CD14-positive monocyte (primary cell): ENCODE results near the gene ADSS1. TPM values are rescaled to one million over a fixed set of nuclear protein-coding genes. Genes with fewer than 3 reads are reported as not detected.

Experiments
- DNase-seq, 3 donors: peaks; one replicate each; pipeline ENCODE4 v3.0.0-alpha.2; 2011 to 2022
- H2AFZ ChIP-seq: 2 replicates; pipeline ENCODE4 v1.6.0; 2012; ENCODE audit warnings: mild to moderate bottlenecking, low read depth, low read length, inconsistent platforms; ENCODE audit not compliant: insufficient read depth, poor library complexity, severe bottlenecking
- H3K27ac ChIP-seq, 2 donors: 1 replicate in 1 of 2; 2 replicates in 1 of 2; pipeline ENCODE4 v1.5.1; 2012 to 2013; ENCODE audit warnings: low read length in 2 of 2, control low read depth in 1 of 2, inconsistent platforms in 1 of 2, low read depth in 1 of 2, mild to moderate bottlenecking in 1 of 2
- H3K27me3 ChIP-seq, 2 donors: one replicate each; pipeline versions ENCODE4 v1.6.0 to v1.6.1; 2011 to 2013; ENCODE audit warnings: low read length in 2 of 2; ENCODE audit not compliant: control insufficient read depth in 2 of 2, insufficient read depth in 2 of 2
- H3K36me3 ChIP-seq, 2 donors: replicated peaks in 1 of 2; 1 replicate in 1 of 2; 2 replicates in 1 of 2; pipeline versions ENCODE4 v1.5.1 to v1.6.1; 2012 to 2013; ENCODE audit warnings: low read length in 2 of 2, control low read depth in 1 of 2, inconsistent platforms in 1 of 2, mild to moderate bottlenecking in 1 of 2; ENCODE audit not compliant: insufficient read depth in 2 of 2, control insufficient read depth in 1 of 2
- H3K4me1 ChIP-seq, 2 donors: 1 replicate in 1 of 2; 2 replicates in 1 of 2; pipeline versions ENCODE4 v1.5.1 to v1.6.1; 2012 to 2013; ENCODE audit warnings: low read length in 2 of 2, control low read depth in 1 of 2, inconsistent platforms in 1 of 2, mild to moderate bottlenecking in 1 of 2, moderate library complexity in 1 of 2; ENCODE audit not compliant: insufficient read depth in 2 of 2, control insufficient read depth in 1 of 2
- H3K4me2 ChIP-seq: replicated peaks from 2 replicates; pipeline ENCODE3; 2012; ENCODE audit warnings: low read length, moderate library complexity, mild to moderate bottlenecking; ENCODE audit not compliant: poor library complexity, severe bottlenecking; ENCODE audit errors: extremely low read depth
- H3K4me3 ChIP-seq, 3 experiments: fragments of 200-600 bp in 1 of 3; sonication (generic) in 1 of 3; replicated peaks in 1 of 3; 1 replicate in 2 of 3; 2 replicates in 1 of 3; pipeline ENCODE4 v1.5.1; 2011 to 2013; ENCODE audit warnings: low read length in 3 of 3, mild to moderate bottlenecking in 3 of 3, control low read depth in 2 of 3, low read depth in 2 of 3, inconsistent platforms in 1 of 3, moderate library complexity in 1 of 3
- H3K79me2 ChIP-seq: 2 replicates; pipeline ENCODE4 v1.6.0; 2012; ENCODE audit warnings: mild to moderate bottlenecking, control low read depth, inconsistent platforms, low read length, moderate library complexity; ENCODE audit not compliant: insufficient read depth
- H3K9ac ChIP-seq: 2 replicates; pipeline ENCODE4 v1.6.0; 2017; ENCODE audit warnings: low read length, mild to moderate bottlenecking; ENCODE audit not compliant: insufficient read depth, poor library complexity, severe bottlenecking
- H3K9me3 ChIP-seq, 2 donors: replicated peaks in 1 of 2; 1 replicate in 1 of 2; 2 replicates in 1 of 2; pipeline versions ENCODE4 v1.5.1 to v1.6.1; 2012 to 2013; ENCODE audit warnings: low read length in 2 of 2, control low read depth in 1 of 2; ENCODE audit not compliant: control insufficient read depth in 1 of 2, insufficient read depth in 1 of 2
- H4K20me1 ChIP-seq: 2 replicates; pipeline ENCODE4 v1.6.0; 2012; ENCODE audit warnings: mild to moderate bottlenecking, low read length, control low read depth, moderate library complexity; ENCODE audit not compliant: insufficient read depth
- H3K27ac Mint-ChIP-seq, 7 donors: one replicate each; pipeline ENCODE4 v1.8.0; 2020; ENCODE audit warnings: mild to moderate bottlenecking in 7 of 7, mixed read lengths in 7 of 7, moderate library complexity in 6 of 7, inconsistent platforms in 2 of 7
- H3K27me3 Mint-ChIP-seq, 3 donors: one replicate each; pipeline ENCODE4 v1.8.0; 2021 to 2022; ENCODE audit warnings: low read depth in 3 of 3, mild to moderate bottlenecking in 3 of 3, mixed read lengths in 3 of 3, moderate library complexity in 3 of 3, inconsistent platforms in 1 of 3
- H3K36me3 Mint-ChIP-seq, 2 donors: one replicate each; pipeline ENCODE4 v1.8.0; 2020; ENCODE audit warnings: mixed read lengths in 2 of 2, inconsistent platforms in 1 of 2, mild to moderate bottlenecking in 1 of 2
- H3K4me1 Mint-ChIP-seq: one replicate; pipeline ENCODE4 v1.8.0; 2020; ENCODE audit warnings: mild to moderate bottlenecking, mixed read lengths
- H3K4me3 Mint-ChIP-seq, 2 donors: one replicate each; pipeline ENCODE4 v1.8.0; 2020; ENCODE audit warnings: mild to moderate bottlenecking in 2 of 2, mixed read lengths in 2 of 2, moderate library complexity in 1 of 2
- H3K9me3 Mint-ChIP-seq, 7 donors: one replicate each; pipeline ENCODE4 v1.8.0; 2020 to 2022; ENCODE audit warnings: mixed read lengths in 7 of 7, mild to moderate bottlenecking in 6 of 7, moderate library complexity in 6 of 7, inconsistent platforms in 2 of 7
- CTCF ChIP-seq: fragments of 200-600 bp; IDR thresholded peaks from one replicate; pipeline ENCODE4 v1.8.0; 2022; ENCODE audit warnings: antibody characterized with exemption, mild to moderate bottlenecking
- WGBS: methylation state at CpG from one replicate; pipeline ENCODE4 v1.1.5; 2013; ENCODE audit warnings: missing lambda C conversion rate; ENCODE audit not compliant: insufficient coverage; 5-methylcytosine and 5-hydroxymethylcytosine counted together
- intact Hi-C, 2 donors: fragments of 100-400 bp; cut with micrococcal nuclease; formaldehyde crosslinking; loops; one replicate each; pipeline versions ENCODE4 v1.15.0 to v1.15.1; 2023
- polyA plus RNA-seq, 3 donors: library from polyadenylated mRNA; depleted of rRNA in 1 of 3; unstranded in 2 of 3; stranded (reverse) in 1 of 3; fragments of 300-500 nt in 2 of 3; fragments of >200 nt in 1 of 3; fragmentation: Illumina TruSeq in 2 of 3; gene quantifications; 1 replicate in 2 of 3; 2 replicates in 1 of 3; pipeline ENCODE4 v1.2.3, GENCODE V29; 2012 to 2021

Gene ADSS1
- polyA plus RNA-seq, 3 donors, result 0.61 to 3.7 (median 0.64) TPM

DNA sequence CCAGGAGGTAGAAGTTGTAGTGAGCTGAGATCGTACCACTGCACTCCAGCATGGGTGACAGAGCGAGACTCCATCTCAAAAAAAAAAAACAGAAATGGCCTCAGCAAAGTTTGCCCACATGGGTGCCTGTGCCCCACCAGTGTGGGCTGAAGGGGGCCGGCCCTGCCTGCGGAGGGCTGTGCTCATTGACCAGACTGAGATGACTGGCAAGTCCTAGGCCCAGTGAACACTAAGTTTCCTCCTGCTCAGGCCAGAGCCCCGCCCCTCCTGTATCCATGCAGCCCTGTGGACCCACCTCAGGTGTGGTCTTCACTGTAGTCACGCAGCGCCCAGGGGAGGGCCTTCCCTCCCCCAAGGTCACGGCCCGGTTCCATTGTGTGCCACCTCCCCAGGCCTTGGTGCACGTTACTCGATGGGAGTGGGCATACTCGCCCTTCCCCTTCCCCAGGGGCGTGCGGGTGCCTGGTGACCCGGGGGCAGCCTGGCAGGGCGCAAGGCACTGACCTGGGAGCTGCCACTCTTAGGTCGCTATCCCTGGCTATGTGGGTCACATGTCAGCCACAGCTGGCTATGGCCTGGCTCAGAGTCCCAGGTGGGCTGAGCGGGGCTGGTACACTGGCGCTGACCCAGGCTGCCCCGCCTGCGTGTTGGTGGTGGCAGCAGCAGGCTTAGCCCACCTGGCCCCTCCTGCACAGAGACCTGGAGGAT lies 18.5 kb upstream of the ADSS1 start:
- Histone ChIP-seq H3K4me2 (no peak overlapping the region), H3K9ac (no peak overlapping the region), H3K4me1 (no peaks in the 10 kb centered on the region), H3K4me3 (no peak overlapping the region), H3K27me3 (no peaks in the 10 kb centered on the region), H4K20me1 (no peaks in the 10 kb centered on the region), H2AFZ (no peak overlapping the region), H3K36me3 (peaks cover 12 to 30% of the 10 kb centered on the region in 2 donors), H3K9me3 (no peaks in the 10 kb centered on the region), H3K27ac (no peak overlapping the region), H3K79me2 (no peaks in the 10 kb centered on the region)
- 92% methylated on average over 17 of the region's 21 CpGs for WGBS
- TF ChIP-seq CTCF, result no peak
- H3K27me3 Mint-ChIP-seq, result no peaks in the 10 kb centered on the region
- DNase-seq, result no peak
- intact Hi-C loops, result loop anchor here in 1 of 2 donors (5.0 kb wide), 1 partner anchor 38 kb away; no protein-coding TSS in a partner anchor
- H3K4me3 Mint-ChIP-seq, result no peak overlapping the region
- peaks cover 18 to 37% of the 10 kb centered on the region in 2 donors for H3K36me3 Mint-ChIP-seq
- peaks cover 1% of the 10 kb centered on the region for H3K4me1 Mint-ChIP-seq
- H3K27ac Mint-ChIP-seq, result no peak overlapping the region
- H3K9me3 Mint-ChIP-seq, result no peaks in the 10 kb centered on the region

DNA sequence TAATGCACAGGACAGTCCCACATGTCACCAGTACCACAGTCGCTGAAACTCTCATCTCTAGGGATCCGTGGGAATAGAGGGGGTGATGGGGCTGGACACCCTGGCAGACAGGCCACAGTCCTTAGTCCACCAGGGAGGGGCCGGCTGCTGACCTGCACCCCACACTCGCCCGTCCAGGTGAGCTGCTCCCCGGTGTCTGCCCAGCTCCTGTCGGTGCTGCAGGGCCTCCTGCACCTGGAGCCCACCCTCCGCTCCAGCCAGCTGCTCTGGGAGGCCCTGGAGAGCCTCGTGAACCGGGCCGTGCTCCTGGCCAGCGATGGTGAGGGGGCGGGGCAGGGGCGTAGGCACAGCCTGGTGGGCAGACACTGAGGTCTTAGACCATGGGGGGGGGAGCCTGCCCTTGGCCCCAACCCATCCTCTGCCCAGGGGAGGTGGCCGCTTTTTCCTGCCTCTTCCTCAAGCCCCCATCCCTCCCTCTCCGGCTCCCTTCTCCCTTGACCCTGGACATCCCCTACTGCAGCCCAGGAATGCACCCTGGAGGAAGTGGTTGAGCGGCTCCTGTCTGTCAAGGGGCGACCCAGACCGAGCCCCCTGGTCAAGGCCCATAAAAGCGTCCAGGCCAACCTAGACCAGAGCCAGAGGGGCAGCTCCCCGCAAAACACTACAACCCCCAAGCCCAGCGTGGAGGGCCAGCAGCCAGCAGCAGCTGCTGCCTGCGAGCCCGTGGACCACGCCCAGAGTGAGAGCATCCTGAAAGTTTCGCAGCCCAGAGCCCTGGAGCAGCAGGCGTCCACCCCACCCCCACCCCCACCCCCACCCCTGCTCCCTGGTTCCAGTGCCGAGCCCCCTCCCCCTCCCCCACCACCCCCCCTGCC lies 17.1 kb upstream of the ADSS1 start:
- H3K4me2 ChIP-seq, result no peak overlapping the region
- Mint-ChIP-seq H3K4me3 (no peak overlapping the region), H3K27me3 (peaks cover 0 to 1% (median 0%) of the 10 kb centered on the region in 3 donors), H3K9me3 (no peaks in the 10 kb centered on the region), H3K27ac (no peak overlapping the region), H3K4me1 (peaks cover 1% of the 10 kb centered on the region), H3K36me3 (peaks cover 17 to 35% of the 10 kb centered on the region in 2 donors)
- TF ChIP-seq CTCF, result no peak
- H4K20me1 ChIP-seq, result no peaks in the 10 kb centered on the region
- no peak overlapping the region for H2AFZ ChIP-seq
- no peaks in the 10 kb centered on the region for H3K9me3 ChIP-seq
- DNase-seq, result no peak
- no peak overlapping the region for H3K9ac ChIP-seq
- peaks cover 16 to 36% of the 10 kb centered on the region in 2 donors for H3K36me3 ChIP-seq
- no peaks in the 10 kb centered on the region for H3K79me2 ChIP-seq
- no peaks in the 10 kb centered on the region for H3K4me1 ChIP-seq
- H3K27ac ChIP-seq, result no peak overlapping the region
- H3K4me3 ChIP-seq, result no peak overlapping the region
- no peaks in the 10 kb centered on the region for H3K27me3 ChIP-seq
- WGBS, result 90% methylated on average over 18 of the region's 28 CpGs
- intact Hi-C loops, result loop anchor here in 1 of 2 donors (5.0 kb wide), 1 partner anchor 40 kb away; no protein-coding TSS in a partner anchor
